HCT116 (cell line): ENCODE measurements around the gene MYO10.

ENCODE experiments used
- EZH2 ChIP-seq: fragments of 200-600 bp; sonication (generic); IDR thresholded peaks from 2 replicates; pipeline ENCODE4 v1.6.1; 2017; ENCODE audit warnings: antibody characterized with exemption, mixed run types
- JUND ChIP-seq: IDR thresholded peaks from 2 replicates; pipeline ENCODE4 v1.6.1; 2012
- POLR2AphosphoS5 ChIP-seq: IDR thresholded peaks from 2 replicates; pipeline ENCODE4 v1.6.1; 2011; ENCODE audit warnings: mild to moderate bottlenecking, low read depth, low read length, moderate library complexity
- TF ChIP-seq, protein P1 (sequence below), 3 experiments: fragments of 200-600 bp in 1 of 3; sonication (generic) in 1 of 3; IDR thresholded peaks in 2 of 3; conservative IDR thresholded peaks in 1 of 3; 2 replicates each; pipeline ENCODE4 v1.5.1; 2012 to 2017; ENCODE audit warnings: low read depth in 2 of 3, low read length in 2 of 3, antibody characterized with exemption in 1 of 3, borderline replicate concordance in 1 of 3, control low read depth in 1 of 3, mild to moderate bottlenecking in 1 of 3, mixed read lengths in 1 of 3, mixed run types in 1 of 3, moderate library complexity in 1 of 3; ENCODE audit not compliant: insufficient read depth in 1 of 3
- TF ChIP-seq, protein P2 (sequence below): IDR thresholded peaks from 2 replicates; pipeline ENCODE4 v1.6.1; 2012
- TF ChIP-seq, protein P3 (sequence below): IDR thresholded peaks from 2 replicates; pipeline ENCODE4 v1.6.1; 2012

DNA sequence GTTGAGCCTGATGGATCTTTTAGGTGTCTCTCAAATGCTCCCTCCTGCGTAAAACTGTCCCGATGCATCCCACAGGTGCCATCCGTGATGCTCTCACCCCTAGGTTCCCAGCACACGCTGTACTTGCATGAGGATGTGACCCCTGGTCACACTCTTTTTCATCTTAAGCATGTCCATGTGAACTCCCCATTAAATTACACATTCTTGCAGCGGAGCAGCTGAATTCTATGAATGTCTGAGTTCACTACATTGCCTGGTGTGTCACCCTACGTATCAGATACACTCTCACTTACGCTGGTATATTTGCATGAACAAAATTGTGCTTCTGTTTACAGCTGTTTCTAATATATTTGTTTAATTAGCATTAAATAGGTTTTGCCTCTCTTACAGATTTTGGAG lies 214.0 kb downstream of the MYO10 start:
- TF ChIP-seq, protein P1, sequence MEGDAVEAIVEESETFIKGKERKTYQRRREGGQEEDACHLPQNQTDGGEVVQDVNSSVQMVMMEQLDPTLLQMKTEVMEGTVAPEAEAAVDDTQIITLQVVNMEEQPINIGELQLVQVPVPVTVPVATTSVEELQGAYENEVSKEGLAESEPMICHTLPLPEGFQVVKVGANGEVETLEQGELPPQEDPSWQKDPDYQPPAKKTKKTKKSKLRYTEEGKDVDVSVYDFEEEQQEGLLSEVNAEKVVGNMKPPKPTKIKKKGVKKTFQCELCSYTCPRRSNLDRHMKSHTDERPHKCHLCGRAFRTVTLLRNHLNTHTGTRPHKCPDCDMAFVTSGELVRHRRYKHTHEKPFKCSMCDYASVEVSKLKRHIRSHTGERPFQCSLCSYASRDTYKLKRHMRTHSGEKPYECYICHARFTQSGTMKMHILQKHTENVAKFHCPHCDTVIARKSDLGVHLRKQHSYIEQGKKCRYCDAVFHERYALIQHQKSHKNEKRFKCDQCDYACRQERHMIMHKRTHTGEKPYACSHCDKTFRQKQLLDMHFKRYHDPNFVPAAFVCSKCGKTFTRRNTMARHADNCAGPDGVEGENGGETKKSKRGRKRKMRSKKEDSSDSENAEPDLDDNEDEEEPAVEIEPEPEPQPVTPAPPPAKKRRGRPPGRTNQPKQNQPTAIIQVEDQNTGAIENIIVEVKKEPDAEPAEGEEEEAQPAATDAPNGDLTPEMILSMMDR (IDR thresholded peaks at IDR 0.05 in 2 of 3, conservative IDR thresholded peaks at IDR 0.05 in 1 of 3; ENCODE audit: borderline replicate concordance in 1 of 3, insufficient read depth in 1 of 3, low read depth in 2 of 3, low read length in 2 of 3): no peak
- TF ChIP-seq JUND (no peak), POLR2AphosphoS5 (no peak), EZH2 (no peak)
- TF ChIP-seq, protein P2, sequence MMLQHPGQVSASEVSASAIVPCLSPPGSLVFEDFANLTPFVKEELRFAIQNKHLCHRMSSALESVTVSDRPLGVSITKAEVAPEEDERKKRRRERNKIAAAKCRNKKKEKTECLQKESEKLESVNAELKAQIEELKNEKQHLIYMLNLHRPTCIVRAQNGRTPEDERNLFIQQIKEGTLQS: no peak
- TF ChIP-seq, protein P3, sequence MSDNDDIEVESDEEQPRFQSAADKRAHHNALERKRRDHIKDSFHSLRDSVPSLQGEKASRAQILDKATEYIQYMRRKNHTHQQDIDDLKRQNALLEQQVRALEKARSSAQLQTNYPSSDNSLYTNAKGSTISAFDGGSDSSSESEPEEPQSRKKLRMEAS: no peak
